ENCODE results near the gene ZNF770. TPM values are rescaled to one million over a fixed set of nuclear protein-coding genes. Genes with fewer than 3 reads are reported as not detected.

The ZNF770 gene, protein sequence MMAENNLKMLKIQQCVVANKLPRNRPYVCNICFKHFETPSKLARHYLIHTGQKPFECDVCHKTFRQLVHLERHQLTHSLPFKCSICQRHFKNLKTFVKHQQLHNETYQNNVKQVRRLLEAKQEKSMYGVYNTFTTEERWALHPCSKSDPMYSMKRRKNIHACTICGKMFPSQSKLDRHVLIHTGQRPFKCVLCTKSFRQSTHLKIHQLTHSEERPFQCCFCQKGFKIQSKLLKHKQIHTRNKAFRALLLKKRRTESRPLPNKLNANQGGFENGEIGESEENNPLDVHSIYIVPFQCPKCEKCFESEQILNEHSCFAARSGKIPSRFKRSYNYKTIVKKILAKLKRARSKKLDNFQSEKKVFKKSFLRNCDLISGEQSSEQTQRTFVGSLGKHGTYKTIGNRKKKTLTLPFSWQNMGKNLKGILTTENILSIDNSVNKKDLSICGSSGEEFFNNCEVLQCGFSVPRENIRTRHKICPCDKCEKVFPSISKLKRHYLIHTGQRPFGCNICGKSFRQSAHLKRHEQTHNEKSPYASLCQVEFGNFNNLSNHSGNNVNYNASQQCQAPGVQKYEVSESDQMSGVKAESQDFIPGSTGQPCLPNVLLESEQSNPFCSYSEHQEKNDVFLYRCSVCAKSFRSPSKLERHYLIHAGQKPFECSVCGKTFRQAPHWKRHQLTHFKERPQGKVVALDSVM
- total RNA-seq (2014; rRNA removed; shearing (Covaris generic)) (130 and 140 TPM in 2 replicates), polyA plus RNA-seq (2016; fragmentation: Nextera tagmentation; extraction: Ambion mirVana) (481 and 565 TPM in 2 replicates)
- long read RNA-seq, full-length matches to known transcripts: 65 of 67 reads
- long read RNA-seq, partial matches to known transcripts: 0 of 67 reads
- long read RNA-seq, other reads (novel, unspliced or antisense): 2 of 67 reads

DNA sequence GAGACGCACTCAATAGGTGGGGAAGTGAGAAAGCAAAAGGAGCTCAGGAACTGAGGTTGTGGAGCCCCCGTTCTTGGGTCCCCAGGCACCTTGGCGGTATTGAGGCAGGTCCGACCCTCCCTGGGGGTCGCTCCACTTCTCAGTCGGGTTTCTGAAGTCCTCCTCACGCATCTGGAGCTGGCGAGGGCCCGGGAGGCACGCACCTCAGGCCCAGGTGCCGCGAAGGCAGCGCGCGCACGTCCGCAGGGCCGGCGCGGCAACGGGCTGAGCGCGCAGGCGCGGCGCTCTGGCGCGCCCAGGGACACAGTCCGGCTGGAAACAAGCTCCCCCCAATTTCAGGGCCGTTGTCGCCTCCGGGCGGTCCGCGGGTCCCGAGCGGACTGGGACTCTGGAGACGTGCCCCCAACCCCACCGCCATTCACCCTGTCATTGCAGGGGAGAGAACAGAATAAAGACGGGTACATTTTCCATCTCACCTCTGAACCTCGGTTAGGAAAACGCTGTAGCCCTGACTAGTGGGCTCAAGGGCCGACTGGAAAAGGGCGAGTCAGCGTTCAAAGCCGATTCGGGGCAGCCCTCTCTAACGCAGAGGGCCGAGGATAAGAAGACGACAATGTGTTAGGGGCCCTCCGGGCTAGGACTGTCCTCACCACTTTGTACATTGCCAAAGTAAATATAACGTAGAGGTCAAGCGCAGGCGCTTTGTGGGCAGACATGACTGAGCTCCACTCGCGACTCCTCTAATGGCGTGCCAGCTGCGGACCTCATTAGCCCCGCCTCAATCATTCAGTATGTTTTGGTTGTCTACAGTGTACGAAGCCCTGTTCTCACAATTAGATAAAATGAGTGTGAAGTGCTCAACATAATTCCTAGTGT is at the start of gene ZNF770:
Gene ZNF770, minus strand, starts transcription at position 261 of the 876 bp plus-strand sequence. CDS start 4,853 bp downstream, outside the sequence.
- Histone ChIP-seq H3K4me1 (ENCODE audit: insufficient read depth) (peaks cover 36% of the 10 kb centered on the region), H4K20me1 (replicated peaks; ENCODE audit: insufficient read depth) (peaks cover 7% of the 10 kb centered on the region), H2AFZ (peak within 1 kb of the TSS; percentile 100), H3F3A (replicated peaks; ENCODE audit: low read depth) (no peaks in the 10 kb centered on the region), H3K4me2 (peak within 1 kb of the TSS; percentile 87), H3K27me3 (ENCODE audit: insufficient read depth) (no peaks in the 10 kb centered on the region), H3K36me3 (ENCODE audit: insufficient read depth) (peaks cover 8% of the 10 kb centered on the region), H3K4me3 (peak within 1 kb of the TSS; percentile 91), H3K79me2 (replicated peaks; ENCODE audit: insufficient read depth) (peaks cover 52% of the 10 kb centered on the region), H3K9me2 (ENCODE audit: insufficient read depth) (no peaks in the 10 kb centered on the region), H3K27ac (ENCODE audit: low read depth) (peak within 1 kb of the TSS; percentile 92)
- peaks cover 29% of the 10 kb centered on the region for H3K4me1 Mint-ChIP-seq
- ATAC-seq (peak; percentile 93), DNase-seq (ENCODE audit: low spot score) (peak; percentile 83)
- H3K27me3 Mint-ChIP-seq (ENCODE audit: insufficient read depth, low read depth, poor library complexity): peaks cover 10% of the 10 kb centered on the region
- peaks cover 36% of the 10 kb centered on the region for H3K36me3 Mint-ChIP-seq (ENCODE audit: low read depth)
- no peaks in the 10 kb centered on the region for H3K9me3 Mint-ChIP-seq
- TF ChIP-seq EZH2 (IDR thresholded peaks at IDR 0.05; ENCODE audit: low read depth, unreplicated experiment) (no peak), ZNF331 (CRISPR knock-in tag; IDR thresholded peaks at IDR 0.05; ENCODE audit: low read depth) (no peak), POLR2AphosphoS5 (IDR thresholded peaks at IDR 0.05; ENCODE audit: low read depth) (peak; percentile 91), CREB1 (CRISPR knock-in tag; IDR thresholded peaks at IDR 0.05; ENCODE audit: low read depth) (0 out of 2 replicates have a peak, but pooled peaks have one; percentile 61), NANOG (IDR thresholded peaks at IDR 0.05; ENCODE audit: borderline replicate concordance) (no peak), EZH2phosphoT487 (IDR thresholded peaks at IDR 0.05; ENCODE audit: unreplicated experiment) (no peak), JUNB (IDR thresholded peaks at IDR 0.05; ENCODE audit: unreplicated experiment) (no peak), ZNF114 (CRISPR knock-in tag; IDR thresholded peaks at IDR 0.05) (no peak)
- TF ChIP-seq, protein P1, sequence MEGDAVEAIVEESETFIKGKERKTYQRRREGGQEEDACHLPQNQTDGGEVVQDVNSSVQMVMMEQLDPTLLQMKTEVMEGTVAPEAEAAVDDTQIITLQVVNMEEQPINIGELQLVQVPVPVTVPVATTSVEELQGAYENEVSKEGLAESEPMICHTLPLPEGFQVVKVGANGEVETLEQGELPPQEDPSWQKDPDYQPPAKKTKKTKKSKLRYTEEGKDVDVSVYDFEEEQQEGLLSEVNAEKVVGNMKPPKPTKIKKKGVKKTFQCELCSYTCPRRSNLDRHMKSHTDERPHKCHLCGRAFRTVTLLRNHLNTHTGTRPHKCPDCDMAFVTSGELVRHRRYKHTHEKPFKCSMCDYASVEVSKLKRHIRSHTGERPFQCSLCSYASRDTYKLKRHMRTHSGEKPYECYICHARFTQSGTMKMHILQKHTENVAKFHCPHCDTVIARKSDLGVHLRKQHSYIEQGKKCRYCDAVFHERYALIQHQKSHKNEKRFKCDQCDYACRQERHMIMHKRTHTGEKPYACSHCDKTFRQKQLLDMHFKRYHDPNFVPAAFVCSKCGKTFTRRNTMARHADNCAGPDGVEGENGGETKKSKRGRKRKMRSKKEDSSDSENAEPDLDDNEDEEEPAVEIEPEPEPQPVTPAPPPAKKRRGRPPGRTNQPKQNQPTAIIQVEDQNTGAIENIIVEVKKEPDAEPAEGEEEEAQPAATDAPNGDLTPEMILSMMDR (conservative IDR thresholded peaks at IDR 0.05; ENCODE audit: low read depth in 2 of 2): no peak
- TF ChIP-seq, protein P2, sequence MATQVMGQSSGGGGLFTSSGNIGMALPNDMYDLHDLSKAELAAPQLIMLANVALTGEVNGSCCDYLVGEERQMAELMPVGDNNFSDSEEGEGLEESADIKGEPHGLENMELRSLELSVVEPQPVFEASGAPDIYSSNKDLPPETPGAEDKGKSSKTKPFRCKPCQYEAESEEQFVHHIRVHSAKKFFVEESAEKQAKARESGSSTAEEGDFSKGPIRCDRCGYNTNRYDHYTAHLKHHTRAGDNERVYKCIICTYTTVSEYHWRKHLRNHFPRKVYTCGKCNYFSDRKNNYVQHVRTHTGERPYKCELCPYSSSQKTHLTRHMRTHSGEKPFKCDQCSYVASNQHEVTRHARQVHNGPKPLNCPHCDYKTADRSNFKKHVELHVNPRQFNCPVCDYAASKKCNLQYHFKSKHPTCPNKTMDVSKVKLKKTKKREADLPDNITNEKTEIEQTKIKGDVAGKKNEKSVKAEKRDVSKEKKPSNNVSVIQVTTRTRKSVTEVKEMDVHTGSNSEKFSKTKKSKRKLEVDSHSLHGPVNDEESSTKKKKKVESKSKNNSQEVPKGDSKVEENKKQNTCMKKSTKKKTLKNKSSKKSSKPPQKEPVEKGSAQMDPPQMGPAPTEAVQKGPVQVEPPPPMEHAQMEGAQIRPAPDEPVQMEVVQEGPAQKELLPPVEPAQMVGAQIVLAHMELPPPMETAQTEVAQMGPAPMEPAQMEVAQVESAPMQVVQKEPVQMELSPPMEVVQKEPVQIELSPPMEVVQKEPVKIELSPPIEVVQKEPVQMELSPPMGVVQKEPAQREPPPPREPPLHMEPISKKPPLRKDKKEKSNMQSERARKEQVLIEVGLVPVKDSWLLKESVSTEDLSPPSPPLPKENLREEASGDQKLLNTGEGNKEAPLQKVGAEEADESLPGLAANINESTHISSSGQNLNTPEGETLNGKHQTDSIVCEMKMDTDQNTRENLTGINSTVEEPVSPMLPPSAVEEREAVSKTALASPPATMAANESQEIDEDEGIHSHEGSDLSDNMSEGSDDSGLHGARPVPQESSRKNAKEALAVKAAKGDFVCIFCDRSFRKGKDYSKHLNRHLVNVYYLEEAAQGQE (IDR thresholded peaks at IDR 0.05; ENCODE audit: unreplicated experiment): no peak
- TF ChIP-seq, protein P3, sequence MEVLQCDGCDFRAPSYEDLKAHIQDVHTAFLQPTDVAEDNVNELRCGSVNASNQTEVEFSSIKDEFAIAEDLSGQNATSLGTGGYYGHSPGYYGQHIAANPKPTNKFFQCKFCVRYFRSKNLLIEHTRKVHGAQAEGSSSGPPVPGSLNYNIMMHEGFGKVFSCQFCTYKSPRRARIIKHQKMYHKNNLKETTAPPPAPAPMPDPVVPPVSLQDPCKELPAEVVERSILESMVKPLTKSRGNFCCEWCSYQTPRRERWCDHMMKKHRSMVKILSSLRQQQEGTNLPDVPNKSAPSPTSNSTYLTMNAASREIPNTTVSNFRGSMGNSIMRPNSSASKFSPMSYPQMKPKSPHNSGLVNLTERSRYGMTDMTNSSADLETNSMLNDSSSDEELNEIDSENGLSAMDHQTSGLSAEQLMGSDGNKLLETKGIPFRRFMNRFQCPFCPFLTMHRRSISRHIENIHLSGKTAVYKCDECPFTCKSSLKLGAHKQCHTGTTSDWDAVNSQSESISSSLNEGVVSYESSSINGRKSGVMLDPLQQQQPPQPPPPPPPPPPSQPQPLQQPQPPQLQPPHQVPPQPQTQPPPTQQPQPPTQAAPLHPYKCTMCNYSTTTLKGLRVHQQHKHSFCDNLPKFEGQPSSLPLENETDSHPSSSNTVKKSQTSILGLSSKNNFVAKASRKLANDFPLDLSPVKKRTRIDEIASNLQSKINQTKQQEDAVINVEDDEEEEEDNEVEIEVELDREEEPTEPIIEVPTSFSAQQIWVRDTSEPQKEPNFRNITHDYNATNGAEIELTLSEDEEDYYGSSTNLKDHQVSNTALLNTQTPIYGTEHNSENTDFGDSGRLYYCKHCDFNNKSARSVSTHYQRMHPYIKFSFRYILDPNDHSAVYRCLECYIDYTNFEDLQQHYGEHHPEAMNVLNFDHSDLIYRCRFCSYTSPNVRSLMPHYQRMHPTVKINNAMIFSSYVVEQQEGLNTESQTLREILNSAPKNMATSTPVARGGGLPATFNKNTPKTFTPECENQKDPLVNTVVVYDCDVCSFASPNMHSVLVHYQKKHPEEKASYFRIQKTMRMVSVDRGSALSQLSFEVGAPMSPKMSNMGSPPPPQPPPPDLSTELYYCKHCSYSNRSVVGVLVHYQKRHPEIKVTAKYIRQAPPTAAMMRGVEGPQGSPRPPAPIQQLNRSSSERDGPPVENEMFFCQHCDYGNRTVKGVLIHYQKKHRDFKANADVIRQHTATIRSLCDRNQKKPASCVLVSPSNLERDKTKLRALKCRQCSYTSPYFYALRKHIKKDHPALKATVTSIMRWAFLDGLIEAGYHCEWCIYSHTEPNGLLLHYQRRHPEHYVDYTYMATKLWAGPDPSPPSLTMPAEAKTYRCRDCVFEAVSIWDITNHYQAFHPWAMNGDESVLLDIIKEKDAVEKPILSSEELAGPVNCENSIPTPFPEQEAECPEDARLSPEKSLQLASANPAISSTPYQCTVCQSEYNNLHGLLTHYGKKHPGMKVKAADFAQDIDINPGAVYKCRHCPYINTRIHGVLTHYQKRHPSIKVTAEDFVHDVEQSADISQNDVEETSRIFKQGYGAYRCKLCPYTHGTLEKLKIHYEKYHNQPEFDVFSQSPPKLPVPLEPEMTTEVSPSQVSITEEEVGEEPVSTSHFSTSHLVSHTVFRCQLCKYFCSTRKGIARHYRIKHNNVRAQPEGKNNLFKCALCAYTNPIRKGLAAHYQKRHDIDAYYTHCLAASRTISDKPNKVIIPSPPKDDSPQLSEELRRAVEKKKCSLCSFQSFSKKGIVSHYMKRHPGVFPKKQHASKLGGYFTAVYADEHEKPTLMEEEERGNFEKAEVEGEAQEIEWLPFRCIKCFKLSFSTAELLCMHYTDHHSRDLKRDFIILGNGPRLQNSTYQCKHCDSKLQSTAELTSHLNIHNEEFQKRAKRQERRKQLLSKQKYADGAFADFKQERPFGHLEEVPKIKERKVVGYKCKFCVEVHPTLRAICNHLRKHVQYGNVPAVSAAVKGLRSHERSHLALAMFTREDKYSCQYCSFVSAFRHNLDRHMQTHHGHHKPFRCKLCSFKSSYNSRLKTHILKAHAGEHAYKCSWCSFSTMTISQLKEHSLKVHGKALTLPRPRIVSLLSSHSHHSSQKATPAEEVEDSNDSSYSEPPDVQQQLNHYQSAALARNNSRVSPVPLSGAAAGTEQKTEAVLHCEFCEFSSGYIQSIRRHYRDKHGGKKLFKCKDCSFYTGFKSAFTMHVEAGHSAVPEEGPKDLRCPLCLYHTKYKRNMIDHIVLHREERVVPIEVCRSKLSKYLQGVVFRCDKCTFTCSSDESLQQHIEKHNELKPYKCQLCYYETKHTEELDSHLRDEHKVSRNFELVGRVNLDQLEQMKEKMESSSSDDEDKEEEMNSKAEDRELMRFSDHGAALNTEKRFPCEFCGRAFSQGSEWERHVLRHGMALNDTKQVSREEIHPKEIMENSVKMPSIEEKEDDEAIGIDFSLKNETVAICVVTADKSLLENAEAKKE (CRISPR knock-in tag; IDR thresholded peaks at IDR 0.05): no peak
- peak within 1 kb of the TSS; percentile 98 for H3K27ac Mint-ChIP-seq
- H3K4me3 Mint-ChIP-seq: peak within 1 kb of the TSS; percentile 98
